T-helper 1 cell treated with Interleukin-12 subunit alpha and Interleukin-12 subunit beta and Interleukin-4 antibody, amounts not matched to agents 30 μg/mL and 1 μg/mL, for 36 hours (primary cell): ENCODE measurements around the gene SMU1.
"Not testable (repeated sequence)": the region's sequence is repeated elsewhere in the genome, so short reads cannot be mapped to it uniquely, and the experiment has no call there.

ENCODE experiments used
- H3K27ac Mint-ChIP-seq: one replicate; pipeline ENCODE4 v1.8.0; 2021; ENCODE audit warnings: mild to moderate bottlenecking, mixed read lengths
- H3K27me3 Mint-ChIP-seq: one replicate; pipeline ENCODE4 v1.8.0; 2021; ENCODE audit warnings: low read depth, mixed read lengths
- H3K36me3 Mint-ChIP-seq: one replicate; pipeline ENCODE4 v1.8.0; 2021; ENCODE audit warnings: low read depth, mixed read lengths
- H3K4me1 Mint-ChIP-seq: one replicate; pipeline ENCODE4 v1.8.0; 2021; ENCODE audit warnings: low read depth, mixed read lengths
- H3K4me3 Mint-ChIP-seq: one replicate; pipeline ENCODE4 v1.8.0; 2021; ENCODE audit warnings: mild to moderate bottlenecking, moderate library complexity, mixed read lengths
- H3K9me3 Mint-ChIP-seq: one replicate; pipeline ENCODE4 v1.8.0; 2021; ENCODE audit warnings: mixed read lengths

The SMU1 gene

DNA sequence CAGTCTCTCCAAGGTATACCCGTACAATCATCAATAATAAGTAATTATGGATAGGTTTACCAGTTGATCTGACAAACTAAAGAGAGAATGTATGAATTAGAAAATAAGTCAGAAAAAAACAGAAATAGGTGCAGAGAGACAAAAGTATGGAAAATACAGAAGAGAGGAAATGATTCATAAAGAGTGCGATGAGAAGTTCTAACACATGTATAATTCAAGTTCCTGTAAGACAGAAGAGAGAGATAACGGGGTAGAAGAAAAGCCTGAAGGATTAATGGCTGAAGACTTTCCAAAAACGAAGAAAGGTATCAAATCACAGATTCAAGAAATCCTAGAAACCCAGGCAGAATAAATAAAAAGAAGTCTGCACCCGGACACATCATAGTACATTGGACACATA, 16.2 kb upstream of the SMU1 start:
- H3K27ac Mint-ChIP-seq: no peak overlapping the region
- no peaks in the 10 kb centered on the region for H3K9me3 Mint-ChIP-seq
- no peak overlapping the region for H3K4me3 Mint-ChIP-seq
- H3K4me1 Mint-ChIP-seq: peaks cover 10% of the 10 kb centered on the region
- H3K27me3 Mint-ChIP-seq: peaks cover 16% of the 10 kb centered on the region
- no peaks in the 10 kb centered on the region for H3K36me3 Mint-ChIP-seq

GRCh38 chr9:33085672-33086071, 9.2 kb upstream of the SMU1 start:
- H3K4me1 Mint-ChIP-seq: peaks cover 26% of the 10 kb centered on the region
- H3K27me3 Mint-ChIP-seq: peaks cover 20% of the 10 kb centered on the region
- H3K36me3 Mint-ChIP-seq, H3K27ac Mint-ChIP-seq, H3K9me3 Mint-ChIP-seq, H3K4me3 Mint-ChIP-seq: not testable (repeated sequence)

DNA sequence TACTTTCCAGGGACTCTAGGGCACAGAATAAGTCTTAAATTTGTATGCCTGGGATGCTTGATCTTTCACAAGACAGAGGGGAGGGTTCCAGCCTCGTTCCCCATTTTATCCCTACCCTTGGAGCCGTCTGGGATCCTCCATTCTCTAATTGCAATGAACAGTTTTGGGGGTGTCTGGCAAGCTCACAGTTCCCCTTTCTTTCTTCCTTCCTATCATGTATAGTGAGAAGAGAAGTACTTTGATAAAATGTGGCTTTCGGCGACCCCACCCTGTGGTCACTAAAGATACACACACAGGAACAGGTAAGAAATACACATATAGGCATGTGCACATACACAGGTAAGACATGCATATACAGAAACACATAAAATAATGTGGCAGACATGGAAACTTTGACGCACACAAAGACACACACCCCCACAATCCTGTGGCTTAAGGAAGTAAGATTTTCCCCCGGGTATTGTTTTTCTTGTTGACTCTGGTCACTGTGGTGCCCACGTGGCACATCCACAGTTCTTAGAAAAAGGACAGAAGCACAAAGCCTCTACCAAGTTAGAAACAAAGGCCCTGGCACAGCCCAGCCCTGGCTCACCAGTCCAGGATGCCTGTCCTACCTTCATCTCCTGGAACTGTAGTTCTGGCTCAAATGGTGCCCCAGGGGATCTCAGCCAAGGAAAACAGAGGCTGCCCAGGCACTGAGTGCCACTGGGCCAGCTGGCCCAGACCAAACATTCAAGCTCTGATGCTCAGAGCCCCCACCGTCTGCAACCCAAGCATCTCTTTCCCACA, 6.3 kb upstream of the SMU1 start:
- H3K9me3 Mint-ChIP-seq: no peaks in the 10 kb centered on the region
- peaks cover 5% of the 10 kb centered on the region for H3K27me3 Mint-ChIP-seq
- peak overlapping the region; percentile 3 for H3K27ac Mint-ChIP-seq
- peak overlapping the region; percentile 14 for H3K4me3 Mint-ChIP-seq
- H3K4me1 Mint-ChIP-seq: peaks cover 30% of the 10 kb centered on the region
- no peaks in the 10 kb centered on the region for H3K36me3 Mint-ChIP-seq

DNA sequence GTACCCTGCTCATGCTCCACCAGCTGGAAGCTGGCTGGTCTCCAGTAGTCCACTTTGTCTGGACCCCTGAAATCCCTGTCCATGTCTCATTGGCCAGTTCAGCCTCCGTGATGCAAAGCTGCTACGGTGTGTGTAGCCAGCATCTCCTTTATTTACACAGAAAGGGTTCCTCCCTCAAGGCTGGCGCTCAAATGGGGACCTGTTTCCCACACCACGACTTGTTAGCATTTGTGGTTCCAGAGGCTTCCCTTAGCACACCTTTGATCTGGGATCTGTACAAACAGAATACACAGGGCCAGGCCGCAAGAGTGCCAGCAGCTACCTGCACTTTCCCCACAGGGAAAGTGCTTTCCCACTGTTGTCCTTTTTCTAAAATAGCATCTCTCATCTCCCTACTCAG, 5.7 kb upstream of the SMU1 start:
- Mint-ChIP-seq H3K27me3 (no peaks in the 10 kb centered on the region), H3K4me3 (peak overlapping the region; percentile 14), H3K9me3 (no peaks in the 10 kb centered on the region), H3K36me3 (no peaks in the 10 kb centered on the region), H3K4me1 (peaks cover 32% of the 10 kb centered on the region), H3K27ac (peak overlapping the region; percentile 58)

DNA sequence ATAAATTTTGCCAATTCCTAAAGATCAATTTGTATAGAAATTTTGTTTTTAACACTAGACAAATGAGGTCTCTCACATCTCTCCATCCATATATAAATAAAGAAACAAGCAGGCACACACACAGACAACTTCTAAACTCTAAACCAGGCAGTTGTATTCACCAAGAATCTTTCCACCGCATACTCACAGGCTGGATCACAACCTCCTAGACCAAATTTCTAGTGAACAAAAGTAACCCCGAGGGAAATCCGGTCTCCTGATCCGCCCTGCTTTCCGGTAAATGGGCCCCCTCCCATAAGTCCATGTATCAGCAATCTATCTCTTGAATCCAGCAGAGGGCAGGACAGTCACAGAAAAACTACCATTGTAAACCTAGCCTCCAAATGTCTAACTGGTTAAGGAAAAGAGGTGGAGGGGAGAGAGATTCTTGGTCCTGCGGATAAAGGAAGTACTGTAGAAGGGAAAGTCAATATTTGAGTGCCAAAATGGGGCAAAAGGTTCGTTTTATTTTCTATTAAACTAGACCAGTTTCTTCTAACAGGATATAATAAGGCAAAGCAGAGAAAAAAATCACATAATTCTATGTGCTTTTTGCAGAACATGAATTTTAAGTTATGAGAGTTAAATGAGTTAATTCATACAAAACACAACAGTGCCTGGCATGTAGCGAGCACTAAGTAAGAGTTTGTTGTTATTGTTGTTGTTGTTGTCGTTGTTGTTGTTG, 4.8 kb upstream of the SMU1 start:
- Mint-ChIP-seq H3K36me3 (peaks cover 2% of the 10 kb centered on the region), H3K4me1 (peaks cover 37% of the 10 kb centered on the region), H3K4me3 (no peak overlapping the region), H3K27ac (no peak overlapping the region), H3K27me3 (no peaks in the 10 kb centered on the region), H3K9me3 (no peaks in the 10 kb centered on the region)

DNA sequence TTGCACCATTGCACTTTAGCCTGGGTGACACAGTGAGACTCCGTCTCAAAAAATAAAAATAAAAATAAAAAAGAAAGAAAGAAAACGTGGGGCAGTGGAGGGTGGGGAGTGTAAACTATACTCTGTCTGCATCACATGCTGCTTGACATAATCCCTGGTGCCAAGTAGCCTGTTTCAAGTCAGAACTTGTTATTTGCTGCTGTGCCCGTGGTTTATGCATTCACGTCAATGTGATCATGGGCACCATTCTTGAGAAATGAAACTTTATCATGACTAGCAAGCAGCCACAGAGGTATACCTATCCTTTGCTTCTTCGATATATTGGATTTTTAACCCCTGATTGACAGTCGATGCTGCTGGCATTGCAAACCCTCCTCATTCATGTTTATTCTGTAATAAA, 4.1 kb upstream of the SMU1 start:
- H3K27me3 Mint-ChIP-seq: no peaks in the 10 kb centered on the region
- H3K4me1 Mint-ChIP-seq: peaks cover 39% of the 10 kb centered on the region
- no peak overlapping the region for H3K27ac Mint-ChIP-seq
- no peaks in the 10 kb centered on the region for H3K9me3 Mint-ChIP-seq
- H3K4me3 Mint-ChIP-seq: no peak overlapping the region
- peaks cover 2% of the 10 kb centered on the region for H3K36me3 Mint-ChIP-seq

- no peaks in the 10 kb centered on the region for H3K27me3 Mint-ChIP-seq
- H3K4me3 Mint-ChIP-seq: no peak overlapping the region
- peaks cover 53% of the 10 kb centered on the region for H3K36me3 Mint-ChIP-seq
- no peaks in the 10 kb centered on the region for H3K9me3 Mint-ChIP-seq
- H3K4me1 Mint-ChIP-seq: peaks cover 24% of the 10 kb centered on the region
- H3K27ac Mint-ChIP-seq: no peak overlapping the region
Measured at GRCh38 chr9:33068991-33069390, 7.5 kb downstream of the SMU1 start.

GRCh38 chr9:33065157-33066076, 11.1 kb downstream of the SMU1 start:
- H3K27ac Mint-ChIP-seq: peak overlapping the region; percentile 11
- H3K9me3 Mint-ChIP-seq: no peaks in the 10 kb centered on the region
- H3K4me3 Mint-ChIP-seq: no peak overlapping the region
- peaks cover 16% of the 10 kb centered on the region for H3K4me1 Mint-ChIP-seq
- peaks cover 42% of the 10 kb centered on the region for H3K36me3 Mint-ChIP-seq
- no peaks in the 10 kb centered on the region for H3K27me3 Mint-ChIP-seq

GRCh38 chr9:33051144-33051543, 25.3 kb downstream of the SMU1 start:
- no peaks in the 10 kb centered on the region for H3K27me3 Mint-ChIP-seq
- peaks cover 5% of the 10 kb centered on the region for H3K4me1 Mint-ChIP-seq
- no peak overlapping the region for H3K27ac Mint-ChIP-seq
- no peaks in the 10 kb centered on the region for H3K9me3 Mint-ChIP-seq
- peaks cover 46% of the 10 kb centered on the region for H3K36me3 Mint-ChIP-seq
- H3K4me3 Mint-ChIP-seq: no peak overlapping the region

DNA sequence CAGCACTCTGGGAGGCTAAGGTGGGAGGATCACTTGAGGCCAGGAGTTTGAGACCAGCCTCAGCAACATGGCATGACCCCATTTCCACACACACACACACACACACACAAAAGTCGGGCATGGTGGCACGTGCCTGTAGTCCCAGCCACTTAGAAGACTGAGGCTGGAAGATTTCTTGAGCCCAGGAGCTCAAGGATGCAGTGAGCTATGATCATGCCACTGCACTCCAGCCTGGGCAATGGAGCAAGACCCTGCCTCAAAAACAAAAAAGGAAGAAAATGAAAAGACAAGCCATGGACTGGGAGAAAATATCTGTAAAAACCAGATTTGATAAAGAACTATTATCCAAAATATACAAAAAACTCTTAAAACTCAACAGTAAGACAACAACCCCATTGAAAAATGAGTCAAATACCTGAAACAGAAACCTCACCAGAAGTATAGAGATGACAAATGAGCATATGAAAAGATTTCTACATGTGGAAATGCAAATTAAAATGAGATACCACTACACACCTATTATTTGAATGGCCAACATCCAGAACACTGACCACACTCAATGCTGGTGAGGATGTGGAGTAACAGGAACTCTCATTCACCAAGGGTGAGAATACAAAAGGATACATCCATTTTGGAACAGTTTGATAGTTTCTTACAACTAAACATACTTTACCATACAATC, 26.7 kb downstream of the SMU1 start:
- Mint-ChIP-seq H3K27me3 (no peaks in the 10 kb centered on the region), H3K4me1 (peaks cover 8% of the 10 kb centered on the region), H3K27ac (no peak overlapping the region), H3K4me3 (no peak overlapping the region), H3K9me3 (no peaks in the 10 kb centered on the region), H3K36me3 (peaks cover 44% of the 10 kb centered on the region)

DNA sequence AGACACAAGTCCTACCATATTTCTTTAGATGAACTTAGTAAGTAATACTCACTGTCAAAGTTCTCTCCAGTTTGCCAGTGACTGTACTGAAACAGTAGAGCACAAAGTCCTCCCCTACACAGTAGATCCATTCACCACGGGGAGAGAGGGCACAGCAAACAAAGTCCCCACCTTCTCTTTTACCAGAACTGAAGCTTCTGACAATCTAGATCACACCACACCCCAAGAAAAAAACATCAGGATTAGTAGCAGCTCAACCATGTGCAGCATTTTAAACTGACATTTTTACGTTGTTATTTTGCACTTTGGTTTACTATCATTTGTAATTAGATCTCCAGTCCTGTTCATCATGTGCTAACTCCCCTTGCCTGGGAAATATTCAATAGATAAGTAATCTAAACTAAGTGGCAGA, 28.4 kb downstream of the SMU1 start:
- Mint-ChIP-seq H3K4me1 (peaks cover 21% of the 10 kb centered on the region), H3K36me3 (peaks cover 40% of the 10 kb centered on the region), H3K9me3 (no peaks in the 10 kb centered on the region), H3K27me3 (no peaks in the 10 kb centered on the region), H3K4me3 (no peak overlapping the region), H3K27ac (no peak overlapping the region)

GRCh38 chr9:33046061-33046460, 30.4 kb downstream of the SMU1 start:
- H3K9me3 Mint-ChIP-seq: no peaks in the 10 kb centered on the region
- H3K27ac Mint-ChIP-seq: no peak overlapping the region
- peaks cover 22% of the 10 kb centered on the region for H3K4me1 Mint-ChIP-seq
- peaks cover 36% of the 10 kb centered on the region for H3K36me3 Mint-ChIP-seq
- no peak overlapping the region for H3K4me3 Mint-ChIP-seq
- no peaks in the 10 kb centered on the region for H3K27me3 Mint-ChIP-seq

DNA sequence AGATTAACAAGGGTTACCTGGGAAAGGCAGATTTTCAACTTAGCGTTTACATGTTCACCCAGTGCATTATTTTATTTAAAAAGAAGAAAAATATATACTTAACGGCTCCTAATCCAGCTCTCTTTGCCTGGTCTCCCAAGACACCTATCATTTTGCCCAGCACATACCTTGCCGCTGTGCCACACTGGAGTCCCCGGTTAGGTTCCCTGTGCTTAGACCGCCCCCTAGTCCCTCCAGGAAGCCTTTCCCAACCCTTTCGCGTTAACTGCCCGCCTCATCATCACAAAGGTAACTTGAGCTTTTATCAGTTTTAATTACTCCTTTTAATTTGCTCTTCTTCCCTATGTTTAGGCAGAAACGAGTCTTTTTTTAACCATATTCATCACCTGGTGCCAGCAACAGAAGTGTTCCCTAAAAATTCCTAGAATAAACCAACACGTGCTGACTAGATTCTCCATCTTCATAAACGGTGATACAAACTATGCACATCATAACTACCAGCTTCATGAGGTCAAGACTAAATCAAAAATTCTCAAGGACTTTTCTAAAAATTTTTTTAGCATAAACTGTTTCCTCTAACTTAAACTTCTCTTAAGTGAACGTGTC, 31.7 kb downstream of the SMU1 start:
- H3K36me3 Mint-ChIP-seq: peaks cover 32% of the 10 kb centered on the region
- H3K4me3 Mint-ChIP-seq: peak overlapping the region; percentile 79
- no peaks in the 10 kb centered on the region for H3K9me3 Mint-ChIP-seq
- peak overlapping the region; percentile 65 for H3K27ac Mint-ChIP-seq
- H3K4me1 Mint-ChIP-seq: peaks cover 21% of the 10 kb centered on the region
- H3K27me3 Mint-ChIP-seq: no peaks in the 10 kb centered on the region
